Measurements from ENCODE around the gene POU6F2. TPM values are rescaled to one million over a fixed set of nuclear protein-coding genes. Genes with fewer than 3 reads are reported as not detected.

The POU6F2 gene
- total RNA-seq, 1 donor from 2014 or later = 0.04 TPM

DNA sequence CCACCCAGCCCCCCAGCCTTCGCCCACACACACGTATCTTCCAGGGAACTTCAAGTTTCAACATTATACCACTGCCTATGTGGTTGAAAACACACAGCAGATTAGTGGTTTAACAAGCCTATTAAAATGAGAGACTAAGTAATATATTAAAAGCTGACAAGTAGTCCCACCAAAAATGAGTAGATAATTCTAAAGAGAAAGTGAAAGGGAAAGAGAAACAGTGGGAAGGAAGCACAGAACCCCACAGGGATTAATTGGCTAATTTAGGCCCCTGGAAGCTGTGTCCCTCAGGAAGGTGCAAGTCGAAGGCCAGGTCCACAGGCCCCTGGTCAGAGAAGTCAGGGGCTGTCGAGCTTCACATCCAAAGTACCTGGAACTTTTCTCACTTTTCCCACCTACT, 378.0 kb downstream of the POU6F2 start:
- no peak for DNase-seq (ENCODE audit: low read depth)
- TF ChIP-seq, protein P1, sequence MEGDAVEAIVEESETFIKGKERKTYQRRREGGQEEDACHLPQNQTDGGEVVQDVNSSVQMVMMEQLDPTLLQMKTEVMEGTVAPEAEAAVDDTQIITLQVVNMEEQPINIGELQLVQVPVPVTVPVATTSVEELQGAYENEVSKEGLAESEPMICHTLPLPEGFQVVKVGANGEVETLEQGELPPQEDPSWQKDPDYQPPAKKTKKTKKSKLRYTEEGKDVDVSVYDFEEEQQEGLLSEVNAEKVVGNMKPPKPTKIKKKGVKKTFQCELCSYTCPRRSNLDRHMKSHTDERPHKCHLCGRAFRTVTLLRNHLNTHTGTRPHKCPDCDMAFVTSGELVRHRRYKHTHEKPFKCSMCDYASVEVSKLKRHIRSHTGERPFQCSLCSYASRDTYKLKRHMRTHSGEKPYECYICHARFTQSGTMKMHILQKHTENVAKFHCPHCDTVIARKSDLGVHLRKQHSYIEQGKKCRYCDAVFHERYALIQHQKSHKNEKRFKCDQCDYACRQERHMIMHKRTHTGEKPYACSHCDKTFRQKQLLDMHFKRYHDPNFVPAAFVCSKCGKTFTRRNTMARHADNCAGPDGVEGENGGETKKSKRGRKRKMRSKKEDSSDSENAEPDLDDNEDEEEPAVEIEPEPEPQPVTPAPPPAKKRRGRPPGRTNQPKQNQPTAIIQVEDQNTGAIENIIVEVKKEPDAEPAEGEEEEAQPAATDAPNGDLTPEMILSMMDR (IDR thresholded peaks at IDR 0.05; ENCODE audit: insufficient read depth, low read length, poor library complexity, severe bottlenecking) = no peak
- Histone ChIP-seq H3K36me3 (ENCODE audit: control insufficient read depth, insufficient read depth, low read length) (no peaks in the 10 kb centered on the region), H3K27me3 (ENCODE audit: control insufficient read depth, insufficient read depth, low read length) (no peaks in the 10 kb centered on the region), H3K4me3 (ENCODE audit: low read depth, low read length) (no peak overlapping the region)

DNA sequence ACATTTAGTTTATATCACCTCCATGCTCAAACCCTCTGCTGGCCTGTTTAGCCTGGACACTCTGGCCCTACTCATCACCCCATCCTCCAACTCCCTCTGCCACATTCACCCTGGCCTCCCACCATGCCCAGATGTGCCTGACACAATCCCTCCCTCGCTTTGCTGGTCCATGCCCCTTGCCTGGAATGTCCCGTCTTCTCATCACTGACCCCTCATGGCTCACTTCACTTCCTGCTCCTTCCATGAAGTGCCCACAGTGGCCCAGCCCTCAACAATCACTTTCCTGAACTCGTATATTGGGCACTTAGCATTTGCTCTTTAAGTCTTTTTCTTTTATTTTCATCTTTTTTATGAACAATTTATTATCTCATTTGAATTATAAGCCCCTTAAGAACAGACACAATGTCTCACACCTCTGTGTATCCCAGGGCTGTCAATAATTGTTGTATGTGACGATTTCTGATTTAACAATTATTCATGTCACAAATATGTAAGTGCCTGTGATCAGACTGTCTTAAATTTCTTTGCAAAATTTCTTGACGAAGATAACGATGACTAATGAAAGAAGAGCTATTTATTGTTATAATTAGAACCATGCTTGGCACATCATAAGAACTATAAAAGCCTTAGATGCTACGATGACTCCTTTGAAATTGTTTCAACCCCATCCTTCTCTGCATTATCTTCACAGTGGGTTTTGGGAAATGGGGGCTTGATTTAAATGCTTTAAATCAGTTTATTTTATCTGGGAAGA, 378.6 kb downstream of the POU6F2 start:
- TF ChIP-seq, protein P1 (IDR thresholded peaks at IDR 0.05; ENCODE audit: insufficient read depth, low read length, poor library complexity, severe bottlenecking) = no peak
- Histone ChIP-seq H3K36me3 (ENCODE audit: control insufficient read depth, insufficient read depth, low read length) (no peaks in the 10 kb centered on the region), H3K4me3 (ENCODE audit: low read depth, low read length) (no peak overlapping the region), H3K27me3 (ENCODE audit: control insufficient read depth, insufficient read depth, low read length) (no peaks in the 10 kb centered on the region)
- no peak for DNase-seq (ENCODE audit: low read depth)

DNA sequence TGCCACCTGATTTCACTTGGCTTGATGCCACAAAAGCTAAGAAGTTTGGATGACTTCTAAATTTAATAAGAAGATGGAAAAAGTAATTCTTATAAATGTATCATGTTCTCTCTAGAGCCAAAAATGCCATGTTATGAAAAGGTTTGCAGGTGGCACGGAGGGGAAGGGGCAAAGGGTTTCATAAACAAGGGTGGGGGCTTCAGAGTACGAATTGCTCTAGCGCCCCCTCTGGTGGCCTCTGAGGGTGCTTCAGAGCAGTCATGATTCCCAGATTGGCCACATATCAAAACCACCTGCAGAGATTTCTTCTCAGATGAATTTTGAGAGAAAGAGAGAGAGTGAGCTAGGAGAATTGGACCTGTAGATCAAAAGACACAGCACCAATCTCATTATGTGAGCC, 379.9 kb downstream of the POU6F2 start:
- Histone ChIP-seq H3K36me3 (ENCODE audit: control insufficient read depth, insufficient read depth, low read length) (no peaks in the 10 kb centered on the region), H3K4me3 (ENCODE audit: low read depth, low read length) (no peak overlapping the region), H3K27me3 (ENCODE audit: control insufficient read depth, insufficient read depth, low read length) (no peaks in the 10 kb centered on the region)
- no peak for DNase-seq (ENCODE audit: low read depth)
- TF ChIP-seq, protein P1 (IDR thresholded peaks at IDR 0.05; ENCODE audit: insufficient read depth, low read length, poor library complexity, severe bottlenecking) = peak; percentile 54

GRCh38 chr7:39360038-39360437, 382.3 kb downstream of the POU6F2 start:
- TF ChIP-seq, protein P1 (IDR thresholded peaks at IDR 0.05; ENCODE audit: insufficient read depth, low read length, poor library complexity, severe bottlenecking) = no peak
- no peaks in the 10 kb centered on the region for H3K27me3 ChIP-seq (ENCODE audit: control insufficient read depth, insufficient read depth, low read length)
- DNase-seq (ENCODE audit: low read depth) = no peak
- H3K4me3 ChIP-seq (ENCODE audit: low read depth, low read length) = no peak overlapping the region
- no peaks in the 10 kb centered on the region for H3K36me3 ChIP-seq (ENCODE audit: control insufficient read depth, insufficient read depth, low read length)

DNA sequence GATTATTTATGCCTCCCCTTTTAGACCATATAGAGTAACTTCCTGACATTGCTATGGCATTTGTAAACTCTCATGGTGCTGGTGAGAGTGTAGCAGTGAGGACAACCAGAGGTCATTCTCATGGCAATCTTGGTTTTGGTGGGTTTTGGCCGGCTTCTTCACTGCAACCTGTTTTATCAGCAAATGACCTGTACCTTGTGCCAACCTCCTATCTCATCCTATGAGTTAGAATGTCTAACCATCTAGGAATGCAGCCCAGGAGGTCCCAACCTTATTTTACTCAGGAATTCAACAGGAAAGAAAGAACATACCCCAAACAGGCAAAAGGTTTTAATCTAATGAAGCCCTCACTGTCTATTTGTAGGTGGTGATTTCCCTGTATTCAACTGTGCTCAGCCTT, 383.1 kb downstream of the POU6F2 start:
- TF ChIP-seq, protein P1 (IDR thresholded peaks at IDR 0.05; ENCODE audit: insufficient read depth, low read length, poor library complexity, severe bottlenecking) = no peak
- no peaks in the 10 kb centered on the region for H3K36me3 ChIP-seq (ENCODE audit: control insufficient read depth, insufficient read depth, low read length)
- DNase-seq (ENCODE audit: low read depth) = no peak
- no peaks in the 10 kb centered on the region for H3K27me3 ChIP-seq (ENCODE audit: control insufficient read depth, insufficient read depth, low read length)
- H3K4me3 ChIP-seq (ENCODE audit: low read depth, low read length) = no peak overlapping the region
